Measurements from ENCODE around the gene FAF2.

The FAF2 gene

GRCh38 chr5:176507911-176508310 is 59.7 kb downstream of the FAF2 start:
- FAIRE-seq = no peak

DNA sequence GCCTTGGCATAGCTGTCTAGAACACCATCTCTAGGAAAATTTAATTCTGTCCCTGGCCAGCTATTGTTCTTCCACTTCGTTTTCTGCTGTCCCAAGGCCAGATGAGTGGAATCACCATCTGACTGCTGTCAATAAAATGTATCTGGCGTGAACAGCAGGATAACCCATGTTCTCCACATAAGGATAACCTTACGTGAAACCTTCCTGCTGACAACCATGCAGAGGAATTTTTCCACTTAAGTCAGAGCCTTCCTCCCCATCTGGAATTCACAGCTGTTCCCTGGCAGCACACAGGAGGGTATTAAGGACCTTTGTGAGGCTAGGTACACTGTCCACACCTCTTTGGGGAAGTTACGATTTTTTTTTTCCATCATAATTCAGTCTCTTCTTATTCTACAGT is 60.4 kb downstream of the FAF2 start:
- no peak for FAIRE-seq

DNA sequence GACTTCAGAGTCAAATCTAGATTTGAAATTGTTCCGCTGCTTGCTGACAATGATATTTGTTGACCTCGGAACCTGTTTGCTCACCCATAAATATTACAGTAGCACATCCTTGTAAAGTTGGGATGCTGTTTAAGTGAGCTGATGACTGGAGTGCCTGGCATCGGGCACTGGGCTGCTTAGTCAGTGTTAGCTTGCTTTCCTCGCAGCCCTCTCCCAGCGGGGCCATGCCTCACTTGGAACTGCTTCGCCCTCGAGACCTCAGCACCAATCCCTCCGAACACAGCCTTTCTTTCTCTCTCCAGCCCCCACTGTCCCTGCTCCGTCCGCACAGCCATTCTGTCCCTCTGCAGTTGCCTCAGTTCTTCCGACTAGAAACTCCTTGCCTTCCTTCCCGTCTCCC is 65.6 kb downstream of the FAF2 start:
- FAIRE-seq = no peak

GRCh38 chr5:176514244-176514950 is 66.2 kb downstream of the FAF2 start:
- FAIRE-seq = no peak

DNA sequence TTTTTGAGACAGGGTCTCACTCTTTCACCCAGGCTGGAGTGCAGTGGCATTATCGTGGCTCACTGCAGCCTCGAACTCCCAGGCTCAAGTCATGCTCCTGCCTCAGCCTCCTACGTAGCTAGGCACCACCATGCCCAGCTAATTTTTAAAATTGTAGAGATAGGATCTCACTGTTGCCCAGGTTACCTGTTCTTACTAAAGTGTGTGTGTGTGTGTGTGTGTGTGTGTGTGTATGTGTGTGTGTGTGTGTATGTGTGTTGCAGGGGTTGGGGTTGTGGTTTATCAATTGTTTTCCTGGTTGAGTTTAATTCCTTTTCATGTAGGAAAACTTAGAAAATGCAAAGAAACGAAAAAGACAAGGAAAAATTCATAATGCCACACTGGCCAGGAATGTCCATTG is 67.2 kb downstream of the FAF2 start:
- FAIRE-seq = no peak

- FAIRE-seq = no peak
These were observed 69.0 kb downstream of the FAF2 start for GRCh38 chr5:176517053-176517661.

DNA sequence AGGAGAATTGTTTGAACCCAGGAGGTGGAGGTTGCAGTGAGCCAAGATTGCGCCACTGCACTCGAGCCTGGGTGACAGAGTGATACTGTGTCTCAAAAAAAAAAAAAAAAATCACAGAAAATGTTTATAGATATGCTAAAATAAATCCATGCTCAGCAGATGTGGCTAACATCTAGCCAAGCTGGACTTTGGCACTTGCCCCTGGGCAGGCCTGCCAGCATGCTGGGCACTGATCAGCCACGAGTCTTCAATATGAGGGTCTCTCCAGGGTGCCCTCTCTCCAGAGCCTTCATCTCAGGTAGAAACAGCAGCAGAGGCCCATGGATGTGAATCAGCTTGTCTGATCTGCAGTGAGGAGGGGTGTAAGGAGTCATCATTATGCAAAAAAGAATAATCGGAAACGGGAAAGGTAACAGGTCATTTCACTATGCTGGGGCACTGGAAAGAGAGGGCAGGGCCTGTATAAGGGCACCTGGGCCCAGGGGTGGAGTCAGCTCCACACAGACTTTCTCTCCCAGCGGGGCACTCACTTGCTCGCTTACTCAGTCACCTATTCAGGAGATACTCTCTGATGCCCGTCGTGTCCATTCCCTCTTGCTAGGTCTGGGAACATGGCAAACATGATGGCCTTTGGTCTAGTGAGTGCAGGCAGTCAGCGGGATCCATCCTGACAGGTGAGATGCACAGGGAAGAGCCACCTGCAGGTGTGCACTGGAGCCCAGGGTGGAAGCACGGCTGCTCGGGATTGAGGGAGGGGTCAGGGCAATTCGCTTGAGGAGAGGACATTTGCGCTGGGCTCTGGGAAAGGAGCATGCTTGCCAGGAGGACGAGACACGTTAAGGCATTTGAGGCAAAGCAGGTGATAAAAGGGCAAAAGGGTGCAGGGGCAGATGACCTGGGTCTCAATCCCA is 71.9 kb downstream of the FAF2 start:
- no peak for FAIRE-seq

DNA sequence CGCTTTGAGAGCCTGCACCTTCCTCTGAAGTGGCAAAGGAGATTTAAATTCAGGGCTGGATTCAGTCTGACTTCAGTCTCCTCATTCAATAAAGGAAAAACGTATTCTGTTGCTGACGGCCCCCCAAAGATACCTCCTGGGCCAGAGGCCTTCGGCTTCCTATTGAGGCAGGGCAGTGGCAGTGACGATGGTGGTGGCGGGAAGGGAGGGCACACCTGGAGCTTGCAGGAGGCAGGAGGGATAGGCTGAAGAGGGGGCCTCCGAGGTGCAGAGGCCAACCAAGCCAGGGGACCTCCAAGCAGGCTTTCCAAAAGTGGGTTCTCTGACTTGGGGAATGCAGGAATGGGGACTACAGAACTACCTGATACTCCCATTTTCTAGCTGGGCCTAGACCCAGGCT is 73.1 kb downstream of the FAF2 start:
- FAIRE-seq = no peak

GRCh38 chr5:176521699-176522263 is 73.6 kb downstream of the FAF2 start:
- FAIRE-seq = no peak

- no peak for FAIRE-seq
These were observed 76.0 kb downstream of the FAF2 start for GRCh38 chr5:176524138-176524537.

DNA sequence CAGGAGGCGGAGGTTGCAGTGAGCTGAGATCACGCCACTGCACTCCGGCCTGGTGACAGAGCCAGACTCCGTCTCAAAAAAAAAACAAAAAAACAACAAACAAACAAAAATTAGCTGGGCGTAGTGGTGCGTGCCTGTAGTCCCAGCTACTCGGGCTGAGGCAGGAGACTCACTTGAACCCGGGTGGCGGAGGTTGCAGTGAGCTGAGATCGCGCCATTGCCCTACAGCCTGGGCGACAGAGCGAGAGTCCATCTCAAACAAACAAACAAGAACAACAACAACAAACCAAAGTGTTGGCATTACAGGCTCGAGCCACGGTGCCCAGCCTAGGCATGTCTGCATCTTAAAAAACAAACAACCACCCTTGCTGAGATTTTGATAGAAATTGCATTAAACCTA is 76.8 kb downstream of the FAF2 start:
- no peak for FAIRE-seq

DNA sequence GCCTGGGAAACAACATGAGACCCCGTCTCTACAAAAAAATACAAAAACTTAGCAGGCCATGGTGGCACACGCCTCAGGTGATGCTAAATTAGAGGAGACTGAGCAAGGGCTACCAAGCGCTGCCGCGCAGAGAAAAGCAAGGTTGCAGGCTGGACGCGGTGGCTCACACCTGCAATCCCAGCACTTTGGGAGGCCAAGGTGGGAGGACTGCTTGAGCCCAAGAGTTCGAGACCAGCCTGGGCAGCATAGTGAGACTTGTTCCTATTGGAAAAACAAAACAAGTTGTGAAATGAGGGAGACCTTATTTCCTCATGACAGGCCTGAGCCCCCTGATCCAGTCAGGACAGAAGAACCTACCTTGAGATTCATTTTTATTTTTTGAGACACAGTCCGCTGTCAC is 77.5 kb downstream of the FAF2 start:
- no peak for FAIRE-seq

DNA sequence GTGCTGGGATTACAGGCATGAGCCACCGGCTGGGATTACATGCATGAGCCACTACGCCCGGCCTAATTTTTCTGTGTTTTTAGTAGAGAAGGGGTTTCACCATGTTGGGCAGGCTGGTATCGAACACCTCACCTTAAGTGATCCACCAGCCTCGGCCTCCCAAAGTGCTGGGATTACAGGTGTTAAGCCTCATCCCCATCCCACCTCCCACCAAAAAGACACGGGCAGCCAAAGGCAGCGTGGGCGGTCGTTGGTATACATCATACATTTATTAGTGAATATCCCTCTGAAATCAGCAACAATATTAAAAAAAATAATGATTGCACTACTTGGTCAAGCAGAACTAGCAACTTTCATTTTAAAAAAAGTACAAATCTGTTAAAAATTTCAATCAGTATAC is 78.3 kb downstream of the FAF2 start:
- no peak for FAIRE-seq

- no peak for FAIRE-seq
These were observed 79.3 kb downstream of the FAF2 start for GRCh38 chr5:176527246-176528222.

GRCh38 chr5:176528301-176528700 is 80.1 kb downstream of the FAF2 start:
- FAIRE-seq = no peak

- FAIRE-seq = no peak
These were observed 80.6 kb downstream of the FAF2 start for GRCh38 chr5:176528761-176529115.

- no peak for FAIRE-seq
These were observed 81.0 kb downstream of the FAF2 start for GRCh38 chr5:176529116-176529740.

DNA sequence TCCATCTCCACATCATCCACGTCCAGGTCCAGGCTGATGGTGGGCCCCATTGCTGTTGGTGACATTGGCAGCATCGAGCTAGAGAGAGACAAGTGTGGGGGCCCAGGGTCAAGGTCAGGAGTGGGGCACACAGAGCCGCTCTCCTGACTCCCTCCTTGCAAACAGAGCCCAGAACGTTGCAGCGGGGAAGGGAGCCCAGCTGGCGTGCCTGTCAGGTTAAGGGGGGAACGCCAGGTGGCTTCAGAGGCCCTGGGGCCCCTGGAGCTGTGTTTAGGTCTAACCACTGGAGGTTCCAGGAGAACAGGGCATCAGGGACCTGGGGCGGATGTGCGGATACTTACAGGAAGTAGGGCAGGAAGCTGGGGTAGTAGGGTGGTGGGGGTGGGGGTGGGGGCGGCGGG is 81.6 kb downstream of the FAF2 start:
- FAIRE-seq = no peak

DNA sequence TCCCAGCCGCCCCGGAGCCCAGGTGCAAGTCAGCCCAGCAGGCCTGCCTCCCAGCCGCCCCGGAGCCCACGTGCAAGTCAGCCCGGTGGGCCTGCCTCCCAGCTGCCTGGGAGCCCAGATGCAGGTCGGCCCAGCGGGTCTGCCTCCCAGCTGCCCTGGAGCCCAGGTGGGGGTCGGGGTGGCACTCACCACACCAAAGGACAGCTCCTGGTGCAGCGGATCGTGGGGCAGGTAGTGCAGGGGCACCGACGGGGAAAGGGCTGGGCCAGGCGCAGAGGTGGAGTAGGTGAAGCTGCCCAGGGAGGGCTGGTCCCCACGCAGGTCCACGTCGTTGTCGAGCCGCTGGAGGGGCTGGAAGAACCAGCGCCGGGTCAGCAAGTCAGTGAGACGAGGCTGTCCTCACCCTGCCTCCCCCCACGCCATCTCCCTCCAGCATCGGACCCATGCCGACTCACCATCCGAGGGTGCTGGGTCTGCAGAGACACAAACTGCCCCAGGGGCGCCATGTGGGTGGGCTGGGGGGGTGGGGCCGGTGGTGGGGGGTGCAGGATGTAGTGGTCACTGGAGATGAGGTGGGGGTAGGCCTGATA is 82.3 kb downstream of the FAF2 start:
- FAIRE-seq = no peak

DNA sequence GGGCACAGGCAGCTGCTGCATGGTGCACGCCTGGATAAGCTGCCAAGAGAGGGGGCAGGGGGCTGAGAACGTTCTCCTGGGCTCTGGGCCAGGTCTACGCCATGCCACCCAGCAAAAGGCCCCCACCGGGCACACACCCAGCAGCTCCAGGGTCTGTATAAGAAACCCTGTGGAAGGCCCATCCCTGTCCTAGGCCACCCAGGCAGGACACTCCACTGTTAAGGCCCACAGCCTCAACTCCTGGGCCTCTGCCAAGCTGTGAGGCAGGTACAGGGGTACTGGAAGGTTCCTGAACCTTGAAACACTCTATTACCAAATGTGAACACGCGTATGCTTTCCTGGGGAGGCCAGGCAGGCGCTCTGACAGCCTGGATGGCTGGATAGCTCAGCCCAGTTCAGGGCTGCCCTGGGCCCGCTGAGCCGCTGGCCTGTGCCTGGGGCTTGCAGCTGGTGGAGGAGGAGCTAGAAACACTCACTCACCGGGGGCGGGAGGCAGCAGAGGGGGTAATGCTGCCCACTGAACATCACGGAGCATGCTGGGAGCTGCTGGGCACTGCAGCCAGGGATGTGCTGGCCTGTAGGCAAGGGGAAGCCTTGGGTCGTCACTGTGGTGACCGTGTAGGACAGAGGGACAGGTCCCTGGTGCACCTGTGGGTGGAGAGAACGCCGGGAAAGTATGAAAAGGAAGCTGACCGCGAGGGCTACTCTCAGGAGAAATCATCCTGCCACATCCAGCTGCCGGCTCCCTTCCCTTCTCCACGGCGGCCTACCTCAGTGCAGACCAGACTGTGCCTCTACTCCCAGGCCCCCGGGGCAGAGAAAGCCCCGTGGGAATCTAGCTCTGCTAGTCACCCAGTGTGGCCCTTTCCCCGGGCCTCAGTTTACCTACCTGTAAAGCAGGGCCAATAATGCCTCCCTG is 83.1 kb downstream of the FAF2 start:
- FAIRE-seq = no peak
